Suppressor macrophage treated with lipopolysaccharide for 1 hour (primary cell): ENCODE measurements around the gene DLG5.
A peak's percentile ranks its signal among the peaks of the same experiment; 100 is the strongest.

Experiments used
- DNase-seq, 3 donors: peaks; one replicate each; pipeline ENCODE4 v3.0.0-alpha.2; 2020 to 2022

Gene DLG5

GRCh38 chr10:77911535-77912123, 14.9 kb downstream of the DLG5 start:
- no peak for DNase-seq

- DNase-seq: no peak
These were observed 15.9 kb downstream of the DLG5 start for GRCh38 chr10:77910524-77911145.

GRCh38 chr10:77909749-77910375, 16.7 kb downstream of the DLG5 start:
- peak; percentile 26 to 37 (median 27) for DNase-seq

- no peak for DNase-seq
These were observed 17.4 kb downstream of the DLG5 start for GRCh38 chr10:77909021-77909748.

- DNase-seq: no peak
These were observed 18.4 kb downstream of the DLG5 start for GRCh38 chr10:77907900-77908717.

GRCh38 chr10:77907462-77907861, 19.1 kb downstream of the DLG5 start:
- DNase-seq: no peak

- no peak for DNase-seq
These were observed 19.6 kb downstream of the DLG5 start for GRCh38 chr10:77906951-77907421.

- DNase-seq: no peak
These were observed 20.8 kb downstream of the DLG5 start for GRCh38 chr10:77905781-77906180.

GRCh38 chr10:77905086-77905748, 21.3 kb downstream of the DLG5 start:
- DNase-seq: no peak

- DNase-seq: no peak
These were observed 22.3 kb downstream of the DLG5 start for GRCh38 chr10:77904100-77904840.

GRCh38 chr10:77902159-77902558, 24.4 kb downstream of the DLG5 start:
- no peak for DNase-seq

- DNase-seq: no peak
These were observed 24.8 kb downstream of the DLG5 start for GRCh38 chr10:77901743-77902142.

GRCh38 chr10:77899690-77900089, 26.9 kb downstream of the DLG5 start:
- no peak for DNase-seq

GRCh38 chr10:77899080-77899477, 27.5 kb downstream of the DLG5 start:
- no peak for DNase-seq

GRCh38 chr10:77898323-77899079, 28.1 kb downstream of the DLG5 start:
- no peak for DNase-seq

GRCh38 chr10:77896058-77896457, 30.5 kb downstream of the DLG5 start:
- DNase-seq: no peak

- no peak for DNase-seq
These were observed 32.5 kb downstream of the DLG5 start for GRCh38 chr10:77894058-77894457.

- DNase-seq: no peak
These were observed 33.2 kb downstream of the DLG5 start for GRCh38 chr10:77893386-77893785.

- DNase-seq: no peak
These were observed 33.8 kb downstream of the DLG5 start for GRCh38 chr10:77892761-77893160.

- no peak for DNase-seq
These were observed 34.4 kb downstream of the DLG5 start for GRCh38 chr10:77892021-77892739.
